ENCODE results near the gene RBMS1. TPM values are rescaled to one million over a fixed set of nuclear protein-coding genes. Genes with fewer than 3 reads are reported as not detected.

Gene RBMS1
- total RNA-seq, 4 donors from 2014 or later = 86.0 to 110 (median 91.5) TPM

DNA sequence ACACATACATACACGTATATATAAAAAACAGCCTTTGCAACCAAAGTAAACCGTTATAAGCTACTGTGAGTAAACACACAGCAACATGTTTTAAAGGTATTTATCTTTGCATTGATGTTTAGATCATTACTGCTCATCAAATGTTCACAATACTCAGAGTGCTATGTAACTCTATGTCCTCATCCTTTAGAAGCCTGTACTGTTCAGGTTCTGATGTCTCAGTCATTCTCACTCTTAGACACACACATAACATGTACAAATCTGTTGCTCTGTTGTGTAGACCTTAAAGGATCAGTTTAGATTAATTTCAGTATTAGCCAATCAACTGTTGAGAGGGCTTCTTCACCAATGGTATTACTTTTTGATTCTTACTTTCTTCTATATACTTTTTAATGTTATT, 153.9 kb downstream of the RBMS1 start:
- H3K27ac ChIP-seq = peak overlapping the region in 1 of 4 donors; percentile 52
- ATAC-seq = no peak
- H3K27me3 ChIP-seq = no peaks in the 10 kb centered on the region
- H3K4me3 ChIP-seq = no peak overlapping the region
- peaks cover 16 to 99% (median 23%) of the 10 kb centered on the region in 3 donors for H3K4me1 ChIP-seq
- TF ChIP-seq CTCF (IDR thresholded peaks at IDR 0.05) (no peak), POLR2AphosphoS5 (IDR thresholded peaks at IDR 0.05) (no peak), EP300 (IDR thresholded peaks at IDR 0.05) (no peak), POLR2A (IDR thresholded peaks at IDR 0.05) (no peak)
- H3K9me3 ChIP-seq = no peaks in the 10 kb centered on the region
- H3K36me3 ChIP-seq = no peaks in the 10 kb centered on the region
- 57 to 65% methylated on average over 2 of the region's 2 CpGs for WGBS, 2 donors (ENCODE audit: low coverage in 1 of 2)

- no peaks in the 10 kb centered on the region for H3K27me3 ChIP-seq
- peak overlapping the region; percentile 3 to 52 (median 34) for H3K27ac ChIP-seq
- TF ChIP-seq EP300 (IDR thresholded peaks at IDR 0.05) (no peak), POLR2A (IDR thresholded peaks at IDR 0.05) (no peak)
- peak; percentile 81 for ATAC-seq
- WGBS, 2 donors (ENCODE audit: low coverage in 1 of 2) = 20 to 21% methylated on average over 5 of the region's 5 CpGs
- no peaks in the 10 kb centered on the region for H3K36me3 ChIP-seq
- H3K9me3 ChIP-seq = no peaks in the 10 kb centered on the region
- peaks cover 21 to 99% (median 28%) of the 10 kb centered on the region in 3 donors for H3K4me1 ChIP-seq
- H3K4me3 ChIP-seq = no peak overlapping the region
These were observed 154.5 kb downstream of the RBMS1 start for GRCh38 chr2:160338901-160339685.

GRCh38 chr2:160337728-160338127, 155.9 kb downstream of the RBMS1 start:
- H3K27ac ChIP-seq = no peak overlapping the region
- no peaks in the 10 kb centered on the region for H3K36me3 ChIP-seq
- H3K4me1 ChIP-seq = peaks cover 21 to 96% (median 28%) of the 10 kb centered on the region in 3 donors
- no peaks in the 10 kb centered on the region for H3K9me3 ChIP-seq
- H3K4me3 ChIP-seq = no peak overlapping the region
- H3K27me3 ChIP-seq = no peaks in the 10 kb centered on the region
- no peak for TF ChIP-seq POLR2A (IDR thresholded peaks at IDR 0.05)
- TF ChIP-seq POLR2AphosphoS5 (IDR thresholded peaks at IDR 0.05) = no peak
- TF ChIP-seq EP300 (IDR thresholded peaks at IDR 0.05) = no peak
- TF ChIP-seq CTCF (IDR thresholded peaks at IDR 0.05) = no peak
- WGBS, 2 donors (ENCODE audit: low coverage in 1 of 2) = 50 to 55% methylated on average over 1 to 2 of the region's 3 CpGs
- ATAC-seq = no peak

DNA sequence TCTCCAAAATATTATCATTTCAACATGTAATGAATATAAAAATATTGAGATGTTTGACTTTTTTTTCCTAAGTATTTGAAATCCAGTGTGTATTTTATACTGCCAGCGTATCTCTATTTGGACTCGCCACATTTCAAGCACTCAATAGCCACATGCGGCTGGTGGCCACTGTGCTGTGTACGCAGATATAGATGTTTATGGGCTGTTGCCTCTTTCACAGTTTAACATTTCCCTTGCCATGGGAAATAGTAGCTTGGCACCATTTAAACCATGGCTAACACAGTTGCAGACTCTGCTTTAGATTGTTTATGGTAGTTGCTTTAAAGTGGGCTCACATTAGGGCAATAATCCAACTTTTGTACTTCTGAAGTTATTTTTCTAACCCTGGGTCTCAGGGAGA, 157.0 kb downstream of the RBMS1 start:
- WGBS, 2 donors (ENCODE audit: low coverage in 1 of 2) = 61 to 89% methylated on average over 4 of the region's 4 CpGs
- H3K27me3 ChIP-seq = no peaks in the 10 kb centered on the region
- no peak overlapping the region for H3K4me3 ChIP-seq
- no peak for ATAC-seq
- no peaks in the 10 kb centered on the region for H3K36me3 ChIP-seq
- no peaks in the 10 kb centered on the region for H3K9me3 ChIP-seq
- H3K27ac ChIP-seq = no peak overlapping the region
- H3K4me1 ChIP-seq = peaks cover 21 to 92% (median 28%) of the 10 kb centered on the region in 3 donors
- TF ChIP-seq EP300 (IDR thresholded peaks at IDR 0.05) (no peak), CTCF (IDR thresholded peaks at IDR 0.05) (no peak), POLR2A (IDR thresholded peaks at IDR 0.05) (no peak), POLR2AphosphoS5 (IDR thresholded peaks at IDR 0.05) (no peak)

DNA sequence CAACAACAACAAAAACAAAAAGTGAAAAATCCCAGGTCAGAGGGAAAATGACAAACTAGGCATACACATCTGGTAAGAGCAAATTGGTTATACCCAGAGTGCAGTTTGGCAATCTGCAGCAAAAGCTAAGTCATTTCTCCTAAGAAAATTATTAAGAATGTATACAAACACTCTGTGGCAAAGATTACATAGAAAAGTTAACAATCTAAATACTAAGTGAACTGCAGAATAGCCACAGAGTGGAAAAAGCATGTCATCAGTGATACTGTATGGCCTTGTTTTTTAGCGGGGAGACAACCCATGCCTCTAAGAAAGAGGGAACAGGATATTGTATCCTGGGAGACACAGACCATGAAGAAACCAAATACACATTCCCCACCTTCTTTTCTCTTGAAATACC, 157.5 kb downstream of the RBMS1 start:
- ATAC-seq = no peak
- H3K4me3 ChIP-seq = no peak overlapping the region
- 11 to 17% methylated on average over 1 of the region's 1 CpG for whole genome bisulfite sequencing, 2 donors (ENCODE audit: low coverage in 1 of 2)
- H3K27me3 ChIP-seq = no peaks in the 10 kb centered on the region
- H3K36me3 ChIP-seq = no peaks in the 10 kb centered on the region
- H3K4me1 ChIP-seq = peaks cover 23 to 92% (median 28%) of the 10 kb centered on the region in 3 donors
- no peak overlapping the region for H3K27ac ChIP-seq
- H3K9me3 ChIP-seq = no peaks in the 10 kb centered on the region
- TF ChIP-seq CTCF (IDR thresholded peaks at IDR 0.05) = no peak
- no peak for TF ChIP-seq EP300 (IDR thresholded peaks at IDR 0.05)
- no peak for TF ChIP-seq POLR2A (IDR thresholded peaks at IDR 0.05)
- no peak for TF ChIP-seq POLR2AphosphoS5 (IDR thresholded peaks at IDR 0.05)

All from gastroesophageal sphincter (tissue), 4 donors.